ENCODE measurements around the gene LRRC40.
"Not testable (repeated sequence)": the region's sequence is repeated elsewhere in the genome, so short reads cannot be mapped to it uniquely, and the experiment has no call there.

Gene LRRC40

GRCh38 chr1:70202173-70202758 is 3.1 kb downstream of the LRRC40 start:
- DNase-seq (ENCODE audit: low read depth), result no peak

- no peak for DNase-seq (ENCODE audit: low read depth)
Observed at GRCh38 chr1:70200065-70200464, 5.3 kb downstream of the LRRC40 start.

GRCh38 chr1:70196333-70196732 is 9.0 kb downstream of the LRRC40 start:
- DNase-seq (ENCODE audit: low read depth), result no peak

- DNase-seq (ENCODE audit: low read depth), result no peak
Observed at GRCh38 chr1:70195342-70195741, 10.0 kb downstream of the LRRC40 start.

- DNase-seq (ENCODE audit: low read depth), result no peak
Observed at GRCh38 chr1:70194601-70195000, 10.8 kb downstream of the LRRC40 start.

- DNase-seq (ENCODE audit: low read depth), result not testable (repeated sequence)
Observed at GRCh38 chr1:70192446-70192845, 12.9 kb downstream of the LRRC40 start.

- DNase-seq (ENCODE audit: low read depth), result no peak
Observed at GRCh38 chr1:70190180-70190579, 15.2 kb downstream of the LRRC40 start.

GRCh38 chr1:70188522-70188921 is 16.9 kb downstream of the LRRC40 start:
- no peak for DNase-seq (ENCODE audit: low read depth)

GRCh38 chr1:70185181-70185580 is 20.2 kb downstream of the LRRC40 start:
- DNase-seq (ENCODE audit: low read depth), result not testable (repeated sequence)

- no peak for DNase-seq (ENCODE audit: low read depth)
Observed at GRCh38 chr1:70171512-70171911, 33.9 kb downstream of the LRRC40 start.

GRCh38 chr1:70169018-70169839 is 36.1 kb downstream of the LRRC40 start:
- DNase-seq (ENCODE audit: low read depth), result no peak

GRCh38 chr1:70168283-70168682 is 37.1 kb downstream of the LRRC40 start:
- DNase-seq (ENCODE audit: low read depth), result no peak

- DNase-seq (ENCODE audit: low read depth), result no peak
Observed at GRCh38 chr1:70164350-70164749, 41.0 kb downstream of the LRRC40 start.

GRCh38 chr1:70156529-70157120 is 48.8 kb downstream of the LRRC40 start:
- DNase-seq (ENCODE audit: low read depth), result no peak

- no peak for DNase-seq (ENCODE audit: low read depth)
Observed at GRCh38 chr1:70153739-70154138, 51.6 kb downstream of the LRRC40 start.

GRCh38 chr1:70150444-70150843 is 54.9 kb downstream of the LRRC40 start:
- DNase-seq (ENCODE audit: low read depth), result no peak

GRCh38 chr1:70146488-70146887 is 58.9 kb downstream of the LRRC40 start:
- DNase-seq (ENCODE audit: low read depth), result no peak

- DNase-seq (ENCODE audit: low read depth), result no peak
Observed at GRCh38 chr1:70143048-70143659, 62.2 kb downstream of the LRRC40 start.

- DNase-seq (ENCODE audit: low read depth), result no peak
Observed at GRCh38 chr1:70142075-70142474, 63.3 kb downstream of the LRRC40 start.

GRCh38 chr1:70140894-70141293 is 64.5 kb downstream of the LRRC40 start:
- DNase-seq (ENCODE audit: low read depth), result no peak

GRCh38 chr1:70140343-70140742 is 65.0 kb downstream of the LRRC40 start:
- DNase-seq (ENCODE audit: low read depth), result no peak

GRCh38 chr1:70134148-70134547 is 71.2 kb downstream of the LRRC40 start:
- DNase-seq (ENCODE audit: low read depth), result no peak

GRCh38 chr1:70117046-70117445 is 88.3 kb downstream of the LRRC40 start:
- DNase-seq (ENCODE audit: low read depth), result no peak

Data from stimulated activated CD8-positive, alpha-beta memory T cell treated with anti-CD3 and anti-CD28 coated beads, Interleukin-7, amount 100 ng/mL, for 24 hours (primary cell).